ENCODE measurements around the gene CCDC63.

DNA sequence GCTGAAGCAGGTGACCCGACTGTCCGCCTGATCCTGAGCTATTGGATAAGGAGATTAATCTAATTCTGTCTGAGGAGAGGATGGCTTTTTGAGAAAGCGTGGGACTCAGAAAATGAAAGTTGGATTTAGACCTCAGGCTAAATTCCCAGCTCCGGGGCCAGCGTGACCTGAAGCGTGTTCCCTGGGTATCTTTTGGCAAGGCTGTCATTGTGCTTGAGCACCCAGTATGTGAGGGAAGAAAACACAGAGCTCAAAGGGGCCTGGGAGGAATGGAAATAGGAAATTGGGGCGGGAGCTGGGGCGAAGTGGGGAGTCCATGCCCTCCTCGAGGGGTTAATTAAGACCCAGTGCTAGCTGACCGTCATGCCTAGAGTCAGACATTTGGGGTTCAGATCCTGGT lies 17.5 kb upstream of the CCDC63 start:
- TF ChIP-seq, protein P1, sequence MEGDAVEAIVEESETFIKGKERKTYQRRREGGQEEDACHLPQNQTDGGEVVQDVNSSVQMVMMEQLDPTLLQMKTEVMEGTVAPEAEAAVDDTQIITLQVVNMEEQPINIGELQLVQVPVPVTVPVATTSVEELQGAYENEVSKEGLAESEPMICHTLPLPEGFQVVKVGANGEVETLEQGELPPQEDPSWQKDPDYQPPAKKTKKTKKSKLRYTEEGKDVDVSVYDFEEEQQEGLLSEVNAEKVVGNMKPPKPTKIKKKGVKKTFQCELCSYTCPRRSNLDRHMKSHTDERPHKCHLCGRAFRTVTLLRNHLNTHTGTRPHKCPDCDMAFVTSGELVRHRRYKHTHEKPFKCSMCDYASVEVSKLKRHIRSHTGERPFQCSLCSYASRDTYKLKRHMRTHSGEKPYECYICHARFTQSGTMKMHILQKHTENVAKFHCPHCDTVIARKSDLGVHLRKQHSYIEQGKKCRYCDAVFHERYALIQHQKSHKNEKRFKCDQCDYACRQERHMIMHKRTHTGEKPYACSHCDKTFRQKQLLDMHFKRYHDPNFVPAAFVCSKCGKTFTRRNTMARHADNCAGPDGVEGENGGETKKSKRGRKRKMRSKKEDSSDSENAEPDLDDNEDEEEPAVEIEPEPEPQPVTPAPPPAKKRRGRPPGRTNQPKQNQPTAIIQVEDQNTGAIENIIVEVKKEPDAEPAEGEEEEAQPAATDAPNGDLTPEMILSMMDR (conservative IDR thresholded peaks at IDR 0.05 in 1 of 2, IDR thresholded peaks at IDR 0.05 in 1 of 2; ENCODE audit: extremely low read depth in 1 of 2, insufficient read depth in 1 of 2, low read depth in 1 of 2, low read length in 2 of 2): no peak
- no peak for TF ChIP-seq EZH2 (IDR thresholded peaks at IDR 0.05; ENCODE audit: borderline replicate concordance, low read length)
